Superior temporal gyrus (tissue), 1 donor: Measurements from ENCODE around the gene GET3.
A peak's percentile ranks its signal among the peaks of the same experiment; 100 is the strongest.

ENCODE experiments used
- DNase-seq: peaks from one replicate; pipeline ENCODE4 v3.0.0-alpha.2; 2016; ENCODE audit errors: extremely low spot score

The GET3 gene

GRCh38 chr19:12779162-12779993, 42.1 kb downstream of the GET3 start:
- DNase-seq, result no peak

GRCh38 chr19:12782174-12782423, 44.8 kb downstream of the GET3 start:
- no peak for DNase-seq

- DNase-seq, result peak; percentile 83
These were observed 45.4 kb downstream of the GET3 start for GRCh38 chr19:12782424-12783290.

GRCh38 chr19:12783291-12783848, 46.1 kb downstream of the GET3 start:
- DNase-seq, result no peak

- no peak for DNase-seq
These were observed 46.6 kb downstream of the GET3 start for GRCh38 chr19:12783849-12784393.

- DNase-seq, result no peak
These were observed 47.1 kb downstream of the GET3 start for GRCh38 chr19:12784394-12784870.

- DNase-seq, result no peak
These were observed 47.7 kb downstream of the GET3 start for GRCh38 chr19:12784871-12785430.

- no peak for DNase-seq
These were observed 48.2 kb downstream of the GET3 start for GRCh38 chr19:12785431-12786031.

GRCh38 chr19:12786141-12786870, 49.0 kb downstream of the GET3 start:
- DNase-seq, result no peak

- DNase-seq, result no peak
These were observed 49.7 kb downstream of the GET3 start for GRCh38 chr19:12786952-12787351.

GRCh38 chr19:12787458-12787857, 50.2 kb downstream of the GET3 start:
- no peak for DNase-seq

GRCh38 chr19:12788042-12788681, 50.9 kb downstream of the GET3 start:
- DNase-seq, result no peak

GRCh38 chr19:12788682-12789097, 51.4 kb downstream of the GET3 start:
- DNase-seq, result peak; percentile 63

- peak; percentile 38 for DNase-seq
These were observed 52.0 kb downstream of the GET3 start for GRCh38 chr19:12789098-12789903.

GRCh38 chr19:12789904-12790619, 52.8 kb downstream of the GET3 start:
- peak; percentile 91 for DNase-seq

- peak; percentile 49 for DNase-seq
These were observed 53.5 kb downstream of the GET3 start for GRCh38 chr19:12790628-12791344.

- DNase-seq, result peak; percentile 98
These were observed 54.2 kb downstream of the GET3 start, which contains the start of gene JUNB for GRCh38 chr19:12791345-12792050. TSS of gene JUNB (plus strand) at chr19:12791486. CDS start at chr19:12791772, 286 bp downstream.
